Liver (tissue), 9 donors: ENCODE results near the gene TNFAIP1. TPM values are rescaled to one million over a fixed set of nuclear protein-coding genes. Genes with fewer than 3 reads are reported as not detected.

Experiments used
- DNase-seq: peaks from one replicate; pipeline ENCODE4 v3.0.0-alpha.2; 2017; ENCODE audit warnings: low spot score
- H3K27ac ChIP-seq, 2 donors: one replicate each; pipeline ENCODE4 v1.7.0; 2013; ENCODE audit warnings: inconsistent platforms in 2 of 2, low read length in 2 of 2, control low read depth in 1 of 2, low read depth in 1 of 2, mild to moderate bottlenecking in 1 of 2
- H3K27me3 ChIP-seq, 4 donors: one replicate each; pipeline versions ENCODE4 v1.6.1 to v1.7.0; 2013; ENCODE audit warnings: low read length in 3 of 4, inconsistent platforms in 1 of 4, mild to moderate bottlenecking in 1 of 4, moderate library complexity in 1 of 4; ENCODE audit not compliant: control insufficient read depth in 4 of 4, insufficient read depth in 4 of 4
- H3K36me3 ChIP-seq, 4 donors: one replicate each; pipeline versions ENCODE4 v1.6.1 to v1.7.0; 2013; ENCODE audit warnings: low read length in 3 of 4, mild to moderate bottlenecking in 3 of 4, low read depth in 1 of 4, moderate library complexity in 1 of 4; ENCODE audit not compliant: control insufficient read depth in 4 of 4, insufficient read depth in 3 of 4
- H3K4me1 ChIP-seq, 4 donors: one replicate each; pipeline versions ENCODE4 v1.6.1 to v1.7.0; 2013; ENCODE audit warnings: low read length in 3 of 4, mild to moderate bottlenecking in 3 of 4, moderate library complexity in 1 of 4; ENCODE audit not compliant: control insufficient read depth in 4 of 4, insufficient read depth in 4 of 4
- H3K4me3 ChIP-seq, 3 donors: one replicate each; pipeline versions ENCODE4 v1.6.1 to v1.7.0; 2013; ENCODE audit warnings: low read length in 3 of 3, control low read depth in 1 of 3, low read depth in 1 of 3, mild to moderate bottlenecking in 1 of 3
- H3K9ac ChIP-seq, 2 donors: one replicate each; pipeline ENCODE4 v1.7.0; 2013; ENCODE audit warnings: low read length in 2 of 2, mild to moderate bottlenecking in 2 of 2, moderate library complexity in 2 of 2, control low read depth in 1 of 2, low read depth in 1 of 2
- H3K9me3 ChIP-seq, 4 donors: one replicate each; pipeline versions ENCODE4 v1.6.1 to v1.7.0; 2013; ENCODE audit warnings: low read length in 3 of 4; ENCODE audit not compliant: control insufficient read depth in 4 of 4
- ATF3 ChIP-seq: IDR thresholded peaks from 2 replicates; pipeline ENCODE4 v1.6.1; 2016; ENCODE audit warnings: antibody characterized with exemption
- EGR1 ChIP-seq, 2 donors: IDR thresholded peaks; 2 replicates each; pipeline ENCODE4 v1.6.1; 2016 to 2018; ENCODE audit warnings: antibody characterized with exemption in 2 of 2, low read depth in 2 of 2
- FOXA2 ChIP-seq: IDR thresholded peaks from 2 replicates; pipeline ENCODE4 v1.6.1; 2016; ENCODE audit warnings: antibody characterized with exemption
- GABPA ChIP-seq, 2 donors: IDR thresholded peaks in 1 of 2; conservative IDR thresholded peaks in 1 of 2; 2 replicates each; pipeline ENCODE4 v1.6.1; 2016; ENCODE audit warnings: antibody characterized with exemption in 2 of 2, mild to moderate bottlenecking in 1 of 2, moderate library complexity in 1 of 2
- HNF4A ChIP-seq, 2 donors: conservative IDR thresholded peaks; 2 replicates each; pipeline ENCODE4 v1.6.1; 2016; ENCODE audit warnings: antibody characterized with exemption in 2 of 2, mild to moderate bottlenecking in 2 of 2
- HNF4G ChIP-seq: IDR thresholded peaks from 2 replicates; pipeline ENCODE4 v1.6.1; 2016; ENCODE audit warnings: antibody characterized with exemption
- JUND ChIP-seq, 2 donors: IDR thresholded peaks; 2 replicates each; pipeline ENCODE4 v1.6.1; 2016; ENCODE audit warnings: antibody characterized with exemption in 2 of 2
- MAX ChIP-seq: IDR thresholded peaks from 2 replicates; pipeline ENCODE4 v1.6.1; 2016; ENCODE audit warnings: antibody characterized with exemption
- NR2F2 ChIP-seq: IDR thresholded peaks from 2 replicates; pipeline ENCODE4 v1.6.1; 2016; ENCODE audit warnings: antibody characterized with exemption
- RAD21 ChIP-seq, 2 donors: IDR thresholded peaks; 2 replicates each; pipeline ENCODE4 v1.6.1; 2016; ENCODE audit warnings: antibody characterized with exemption in 2 of 2, mild to moderate bottlenecking in 2 of 2
- REST ChIP-seq: IDR thresholded peaks from 2 replicates; pipeline ENCODE4 v1.6.1; 2016; ENCODE audit warnings: antibody characterized with exemption, mild to moderate bottlenecking
- RXRA ChIP-seq, 2 donors: IDR thresholded peaks; 2 replicates each; pipeline ENCODE4 v1.6.1; 2017 to 2018; ENCODE audit warnings: antibody characterized with exemption in 2 of 2, mild to moderate bottlenecking in 1 of 2
- SP1 ChIP-seq: IDR thresholded peaks from 2 replicates; pipeline ENCODE4 v1.6.1; 2018; ENCODE audit warnings: antibody characterized with exemption, mild to moderate bottlenecking
- TAF1 ChIP-seq: conservative IDR thresholded peaks from 2 replicates; pipeline ENCODE4 v1.6.1; 2016; ENCODE audit warnings: antibody characterized with exemption, mild to moderate bottlenecking
- YY1 ChIP-seq: IDR thresholded peaks from 2 replicates; pipeline ENCODE4 v1.6.1; 2016; ENCODE audit warnings: antibody characterized with exemption, mild to moderate bottlenecking
- ZBTB33 ChIP-seq: IDR thresholded peaks from 2 replicates; pipeline ENCODE4 v1.6.1; 2016; ENCODE audit warnings: antibody characterized with exemption
- WGBS: extraction: QIAGEN DNeasy Blood & Tissue Kit; methylation state at CpG from one replicate; pipeline ENCODE4 v1.1.7; 2013; 5-methylcytosine and 5-hydroxymethylcytosine counted together
- polyA plus RNA-seq, 2 donors: library from polyadenylated mRNA; stranded (reverse) in 1 of 2; unstranded in 1 of 2; fragments of 200-250 nt in 1 of 2; fragments of >200 nt in 1 of 2; fragmentation: Nextera tagmentation in 1 of 2; extraction: Ambion mirVana in 1 of 2; gene quantifications; one replicate each; pipeline versions ENCODE4 v1.2.1 to v1.2.3, GENCODE V29; 2013 to 2015
- total RNA-seq, 2 donors: library from RNA; depleted of rRNA; stranded (reverse); fragments of >200 nt; gene quantifications; one replicate each; pipeline ENCODE4 v1.2.3, GENCODE V29; 2014
- donor health status: healthy.
- donor health status: healthy.
- donor health status: healthy.
- donor health status: healthy.
- donor health status: healthy.

Gene TNFAIP1
- total and polyA plus RNA-seq, 4 donors, result 11.7 to 31.7 (median 19.6) TPM

GRCh38 chr17:28344435-28344901 is 8.9 kb downstream of the TNFAIP1 start (continued):
- TF ChIP-seq REST, result no peak

GRCh38 chr17:28345419-28346198 is 10.0 kb downstream of the TNFAIP1 start:
- no peak for DNase-seq
- Histone ChIP-seq H3K4me1 (peaks cover 23 to 69% (median 56%) of the 10 kb centered on the region in 4 donors), H3K27ac (peak overlapping the region; percentile 57 to 89), H3K4me3 (peak overlapping the region in 2 of 3 donors; percentile 15 to 51), H3K36me3 (peaks cover 15 to 58% (median 46%) of the 10 kb centered on the region in 4 donors), H3K9ac (peak overlapping the region in 1 of 2 donors; percentile 77), H3K27me3 (no peaks in the 10 kb centered on the region), H3K9me3 (no peaks in the 10 kb centered on the region)
- 30% methylated on average over 13 of the region's 13 CpGs for WGBS
- TF ChIP-seq SP1 (no peak), HNF4A (conservative IDR thresholded peaks at IDR 0.05) (peak in 1 of 2 donors; percentile 12), ZBTB33 (no peak), JUND (IDR thresholded peaks at IDR 0.05) (peak in 1 of 2 donors; percentile 31), MAX (peak; percentile 44), REST (no peak), FOXA2 (no peak), EGR1 (IDR thresholded peaks at IDR 0.05; ENCODE audit: low read depth in 2 of 2) (no peak), NR2F2 (no peak), TAF1 (no peak), HNF4G (no peak), RAD21 (IDR thresholded peaks at IDR 0.05) (no peak), YY1 (no peak), ATF3 (no peak), GABPA (IDR thresholded peaks at IDR 0.05 in 1 of 2, conservative IDR thresholded peaks at IDR 0.05 in 1 of 2) (no peak), RXRA (IDR thresholded peaks at IDR 0.05) (peak; percentile 5 to 44)
